Endodermal cell (in vitro differentiated cells): Measurements from ENCODE around the gene DGKG. TPM values are rescaled to one million over a fixed set of nuclear protein-coding genes. Genes with fewer than 3 reads are reported as not detected.

Experiments used
- DNase-seq: peaks from one replicate; pipeline ENCODE4 v3.0.0-alpha.2; 2017
- H3K27ac ChIP-seq: 2 replicates; pipeline ENCODE4 v1.5.1; 2013; ENCODE audit warnings: mild to moderate bottlenecking, low read depth, low read length, moderate library complexity
- H3K27me3 ChIP-seq: 2 replicates; pipeline ENCODE4 v1.6.1; 2013; ENCODE audit warnings: mild to moderate bottlenecking, low read length, moderate library complexity; ENCODE audit not compliant: insufficient read depth, control insufficient read depth, poor library complexity, severe bottlenecking
- H3K36me3 ChIP-seq: 2 replicates; pipeline ENCODE4 v1.7.0; 2013; ENCODE audit warnings: mild to moderate bottlenecking, low read length, moderate library complexity; ENCODE audit not compliant: control insufficient read depth, insufficient read depth
- H3K4me1 ChIP-seq: one replicate; pipeline ENCODE4 v1.7.0; 2013; ENCODE audit warnings: low read length; ENCODE audit not compliant: control insufficient read depth, insufficient read depth
- H3K4me3 ChIP-seq: 2 replicates; pipeline ENCODE4 v1.5.1; 2013; ENCODE audit warnings: mild to moderate bottlenecking, low read length, moderate library complexity
- H3K9ac ChIP-seq: 2 replicates; pipeline ENCODE4 v1.6.1; 2013; ENCODE audit warnings: mild to moderate bottlenecking, low read length, moderate library complexity; ENCODE audit not compliant: poor library complexity, severe bottlenecking; ENCODE audit errors: extremely low read depth
- H3K9me3 ChIP-seq: 2 replicates; pipeline ENCODE4 v1.6.1; 2013; ENCODE audit warnings: mild to moderate bottlenecking, low read length, moderate library complexity; ENCODE audit not compliant: control insufficient read depth
- H3K27ac Mint-ChIP-seq: 2 replicates; pipeline ENCODE4 v1.8.0; 2020; ENCODE audit warnings: mixed read lengths
- H3K27me3 Mint-ChIP-seq: 2 replicates; pipeline ENCODE4 v1.8.0; 2021; ENCODE audit warnings: mild to moderate bottlenecking, mixed read lengths; ENCODE audit not compliant: insufficient read depth
- H3K36me3 Mint-ChIP-seq: 2 replicates; pipeline ENCODE4 v1.8.0; 2020; ENCODE audit warnings: low read depth, mixed read lengths
- H3K4me1 Mint-ChIP-seq: 2 replicates; pipeline ENCODE4 v1.8.0; 2020; ENCODE audit warnings: mixed read lengths
- H3K4me3 Mint-ChIP-seq: 2 replicates; pipeline ENCODE4 v1.8.0; 2020; ENCODE audit warnings: mild to moderate bottlenecking, moderate library complexity, mixed read lengths
- H3K9me3 Mint-ChIP-seq: 2 replicates; pipeline ENCODE4 v1.8.0; 2020; ENCODE audit warnings: mild to moderate bottlenecking, mixed read lengths
- CTCF ChIP-seq: fragments of 200-600 bp; sonication (generic); conservative IDR thresholded peaks from 2 replicates; pipeline ENCODE4 v1.5.0; 2021; ENCODE audit warnings: antibody characterized with exemption, mild to moderate bottlenecking
- WGBS, 2 experiments: methylation state at CpG; one replicate each; pipeline versions ENCODE4 v1.1.5 to v1.1.7; 2013; ENCODE audit warnings: missing lambda C conversion rate in 2 of 2, mixed read lengths in 1 of 2; ENCODE audit not compliant: insufficient coverage in 1 of 2, insufficient read length in 1 of 2; 5-methylcytosine and 5-hydroxymethylcytosine counted together
- total RNA-seq, 2 donors: library from RNA; stranded (reverse); fragmentation: NEBNext Ultra II Directional in 1 of 2; extraction: Animal tissue kit (Norgen Biotek cat#: 25700) in 1 of 2; gene quantifications; 2 replicates in 1 of 2; 3 replicates in 1 of 2; pipeline ENCODE4 v1.2.1, GENCODE V29; 2021

DGKG gene
- total RNA-seq, 2 donors from 2014 or later = 0.86 to 1.8 TPM

- peaks cover 55% of the 10 kb centered on the region for H3K27me3 Mint-ChIP-seq
- peaks cover 7% of the 10 kb centered on the region for H3K4me1 ChIP-seq
- H3K27me3 ChIP-seq = peaks cover 48% of the 10 kb centered on the region
- peak overlapping the region; percentile 96 for H3K27ac Mint-ChIP-seq
- H3K9ac ChIP-seq = peak overlapping the region; percentile 56
- H3K4me3 ChIP-seq = peak overlapping the region; percentile 81
- no peak for TF ChIP-seq CTCF
- H3K4me1 Mint-ChIP-seq = peaks cover 25% of the 10 kb centered on the region
- DNase-seq = peak; percentile 80
- no peaks in the 10 kb centered on the region for H3K9me3 ChIP-seq
- peaks cover 6% of the 10 kb centered on the region for H3K36me3 Mint-ChIP-seq
- no peaks in the 10 kb centered on the region for H3K36me3 ChIP-seq
- H3K27ac ChIP-seq = no peak overlapping the region
- H3K9me3 Mint-ChIP-seq = no peaks in the 10 kb centered on the region
- 6 to 9% methylated on average over 16 to 35 of the region's 35 CpGs for WGBS, 2 experiments
- peak overlapping the region; percentile 95 for H3K4me3 Mint-ChIP-seq
Observed at GRCh38 chr3:186109897-186110803, 251.9 kb downstream of the DGKG start.

- Histone ChIP-seq H3K4me1 (peaks cover 7% of the 10 kb centered on the region), H3K27ac (peak within 1 kb of the TSS; percentile 91), H3K36me3 (peaks cover 3% of the 10 kb centered on the region), H3K27me3 (peaks cover 40% of the 10 kb centered on the region), H3K9me3 (no peaks in the 10 kb centered on the region), H3K4me3 (peak within 1 kb of the TSS; percentile 90), H3K9ac (peak within 1 kb of the TSS; percentile 82)
- Mint-ChIP-seq H3K27me3 (peaks cover 46% of the 10 kb centered on the region), H3K4me3 (peak within 1 kb of the TSS; percentile 95), H3K36me3 (peaks cover 13% of the 10 kb centered on the region), H3K27ac (peak within 1 kb of the TSS; percentile 96), H3K9me3 (no peaks in the 10 kb centered on the region), H3K4me1 (peaks cover 26% of the 10 kb centered on the region)
- peak; percentile 100 for DNase-seq
- TF ChIP-seq CTCF = no peak
- 0% methylated on average over 32 to 63 of the region's 63 CpGs for WGBS, 2 experiments
Observed at GRCh38 chr3:186108941-186109865, 252.8 kb downstream of the DGKG start, which contains the start of gene ETV5. Gene ETV5, minus strand, starts transcription at chr3:186109089. Its CDS starts 3,221 bp downstream, at chr3:186105868.
